GM23338 (cell line): Measurements from ENCODE around the gene SLC2A2. TPM values are rescaled to one million over a fixed set of nuclear protein-coding genes. Genes with fewer than 3 reads are reported as not detected.

Source experiments
- ATAC-seq: fragments of 200-7000 bp; cut with Tn5 transposase; 3 replicates; pipeline ENCODE4 v1.9.1; 2020
- DNase-seq: peaks from one replicate; pipeline ENCODE4 v3.0.0-alpha.2; 2015; ENCODE audit warnings: low spot score
- H2AFZ ChIP-seq: fragments of 200-600 bp; sonication (generic); 2 replicates; pipeline ENCODE4 v1.8.0; 2016; ENCODE audit warnings: antibody characterized with exemption, mild to moderate bottlenecking, moderate library complexity
- H3F3A ChIP-seq: fragments of 200-600 bp; sonication (generic); replicated peaks from 2 replicates; pipeline ENCODE4 v1.8.0; 2017; ENCODE audit warnings: antibody characterized with exemption, mixed run types, low read depth
- H3K27ac ChIP-seq: fragments of 200-600 bp; sonication (generic); 2 replicates; pipeline ENCODE4 v1.6.1; 2016; ENCODE audit warnings: low read depth
- H3K27me3 ChIP-seq: fragments of 200-600 bp; sonication (generic); 2 replicates; pipeline ENCODE4 v1.8.0; 2016; ENCODE audit warnings: mild to moderate bottlenecking, mixed run types, moderate library complexity; ENCODE audit not compliant: insufficient read depth
- H3K36me3 ChIP-seq: fragments of 200-600 bp; sonication (generic); 2 replicates; pipeline ENCODE4 v1.8.0; 2016; ENCODE audit warnings: mild to moderate bottlenecking; ENCODE audit not compliant: insufficient read depth
- H3K4me1 ChIP-seq: fragments of 200-600 bp; sonication (generic); 2 replicates; pipeline ENCODE4 v1.8.0; 2016; ENCODE audit warnings: mild to moderate bottlenecking, moderate library complexity; ENCODE audit not compliant: insufficient read depth
- H3K4me2 ChIP-seq: fragments of 200-600 bp; sonication (generic); 2 replicates; pipeline ENCODE4 v1.7.1; 2017; ENCODE audit warnings: mixed run types
- H3K4me3 ChIP-seq: fragments of 200-600 bp; sonication (generic); 2 replicates; pipeline ENCODE4 v1.6.1; 2016; ENCODE audit warnings: mixed run types
- H3K79me2 ChIP-seq: fragments of 200-600 bp; sonication (generic); replicated peaks from 2 replicates; pipeline ENCODE4 v1.8.0; 2017; ENCODE audit warnings: mild to moderate bottlenecking; ENCODE audit not compliant: insufficient read depth
- H3K9me2 ChIP-seq: fragments of 200-600 bp; sonication (generic); 2 replicates; pipeline ENCODE4 v1.8.0; 2017; ENCODE audit not compliant: insufficient read depth
- H4K20me1 ChIP-seq: fragments of 200-600 bp; sonication (generic); replicated peaks from 2 replicates; pipeline ENCODE4 v1.8.0; 2017; ENCODE audit warnings: mild to moderate bottlenecking; ENCODE audit not compliant: insufficient read depth
- H3K27ac Mint-ChIP-seq: 2 replicates; pipeline ENCODE4 v1.8.0; 2020; ENCODE audit warnings: inconsistent platforms, mild to moderate bottlenecking, moderate library complexity, mixed read lengths
- H3K27me3 Mint-ChIP-seq: 3 replicates; pipeline ENCODE4 v1.8.0; 2022; ENCODE audit warnings: low read depth, mild to moderate bottlenecking, moderate library complexity, mixed read lengths, inconsistent platforms; ENCODE audit not compliant: insufficient read depth, poor library complexity
- H3K36me3 Mint-ChIP-seq: 3 replicates; pipeline ENCODE4 v1.8.0; 2021; ENCODE audit warnings: low read depth, mild to moderate bottlenecking, inconsistent platforms, moderate library complexity, mixed read lengths
- H3K4me1 Mint-ChIP-seq: 3 replicates; pipeline ENCODE4 v1.8.0; 2020; ENCODE audit warnings: mild to moderate bottlenecking, inconsistent platforms, mixed read lengths
- H3K4me3 Mint-ChIP-seq: 3 replicates; pipeline ENCODE4 v1.8.0; 2021; ENCODE audit warnings: moderate library complexity, mild to moderate bottlenecking, inconsistent platforms, mixed read lengths
- H3K9me3 Mint-ChIP-seq: 3 replicates; pipeline ENCODE4 v1.8.0; 2020; ENCODE audit warnings: moderate library complexity, mild to moderate bottlenecking, inconsistent platforms, mixed read lengths
- EZH2 ChIP-seq: fragments of 200-600 bp; sonication (generic); IDR thresholded peaks from one replicate; pipeline ENCODE4 v1.8.0; 2017; ENCODE audit warnings: antibody characterized with exemption, mild to moderate bottlenecking, low read depth; ENCODE audit not compliant: unreplicated experiment
- EZH2phosphoT487 ChIP-seq: fragments of 200-600 bp; sonication (generic); IDR thresholded peaks from one replicate; pipeline ENCODE4 v1.8.1; 2018; ENCODE audit warnings: antibody characterized with exemption; ENCODE audit not compliant: unreplicated experiment
- ZNF114 ChIP-seq: fragments of 250-450 bp; sonication (Bioruptor Pico); IDR thresholded peaks from 2 replicates; pipeline ENCODE4 v1.5.0; 2020; ENCODE audit warnings: mild to moderate bottlenecking, moderate library complexity
- ZNF331 ChIP-seq: fragments of 250-450 bp; sonication (Bioruptor Pico); IDR thresholded peaks from 2 replicates; pipeline ENCODE4 v1.5.0; 2020; ENCODE audit warnings: low read depth, mild to moderate bottlenecking, moderate library complexity
- polyA plus RNA-seq: library from polyadenylated mRNA; unstranded; fragments of >200 nt; fragmentation: Nextera tagmentation; extraction: Ambion mirVana; gene quantifications from 2 replicates; pipeline ENCODE4 v1.2.1, GENCODE V29; 2016
- total RNA-seq: library from RNA; depleted of rRNA; stranded (reverse); fragments of >200 nt; shearing (Covaris generic); gene quantifications from 2 replicates; pipeline ENCODE4 v1.2.3, GENCODE V29; 2014
- TF ChIP-seq, protein P1 (sequence below), 2 experiments: fragments of 200-600 bp in 1 of 2; sonication (generic) in 1 of 2; conservative IDR thresholded peaks; 2 replicates each; pipeline versions ENCODE4 v1.5.1 to v1.6.1; 2016 to 2017; ENCODE audit warnings: antibody characterized with exemption in 2 of 2, low read depth in 2 of 2, mild to moderate bottlenecking in 2 of 2, moderate library complexity in 1 of 2
- TF ChIP-seq, protein P2 (sequence below): fragments of 250-450 bp; sonication (Bioruptor Pico); IDR thresholded peaks from 2 replicates; pipeline ENCODE4 v1.5.0; 2020; ENCODE audit warnings: mild to moderate bottlenecking, moderate library complexity

Gene SLC2A2
- total and polyA plus RNA-seq, 2 experiments from 2014 or later: not detected

DNA sequence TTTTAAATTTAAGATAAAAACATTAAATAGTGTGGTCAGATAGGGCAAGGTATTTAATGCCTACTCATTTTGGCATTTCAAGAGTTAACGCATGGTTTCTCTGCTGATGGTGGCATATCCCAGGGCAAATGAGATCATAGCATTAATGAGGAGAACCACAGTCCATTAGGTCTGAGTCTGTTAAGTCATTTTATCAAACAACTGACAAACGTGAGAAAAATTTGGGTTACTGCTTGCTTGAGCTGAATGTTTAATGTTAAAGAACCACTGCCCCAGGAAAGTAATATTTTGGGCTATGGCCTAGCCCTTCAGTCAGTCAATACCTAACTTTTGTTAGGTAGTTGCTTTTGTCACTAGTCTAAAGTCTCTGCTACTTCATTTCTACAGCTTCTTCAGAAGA lies 37.9 kb upstream of the SLC2A2 start:
- H3K27me3 ChIP-seq: no peaks in the 10 kb centered on the region
- no peak overlapping the region for H3K27ac ChIP-seq
- TF ChIP-seq EZH2 (no peak), ZNF331 (CRISPR knock-in tag) (no peak), EZH2phosphoT487 (no peak)
- TF ChIP-seq, protein P1, sequence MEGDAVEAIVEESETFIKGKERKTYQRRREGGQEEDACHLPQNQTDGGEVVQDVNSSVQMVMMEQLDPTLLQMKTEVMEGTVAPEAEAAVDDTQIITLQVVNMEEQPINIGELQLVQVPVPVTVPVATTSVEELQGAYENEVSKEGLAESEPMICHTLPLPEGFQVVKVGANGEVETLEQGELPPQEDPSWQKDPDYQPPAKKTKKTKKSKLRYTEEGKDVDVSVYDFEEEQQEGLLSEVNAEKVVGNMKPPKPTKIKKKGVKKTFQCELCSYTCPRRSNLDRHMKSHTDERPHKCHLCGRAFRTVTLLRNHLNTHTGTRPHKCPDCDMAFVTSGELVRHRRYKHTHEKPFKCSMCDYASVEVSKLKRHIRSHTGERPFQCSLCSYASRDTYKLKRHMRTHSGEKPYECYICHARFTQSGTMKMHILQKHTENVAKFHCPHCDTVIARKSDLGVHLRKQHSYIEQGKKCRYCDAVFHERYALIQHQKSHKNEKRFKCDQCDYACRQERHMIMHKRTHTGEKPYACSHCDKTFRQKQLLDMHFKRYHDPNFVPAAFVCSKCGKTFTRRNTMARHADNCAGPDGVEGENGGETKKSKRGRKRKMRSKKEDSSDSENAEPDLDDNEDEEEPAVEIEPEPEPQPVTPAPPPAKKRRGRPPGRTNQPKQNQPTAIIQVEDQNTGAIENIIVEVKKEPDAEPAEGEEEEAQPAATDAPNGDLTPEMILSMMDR (conservative IDR thresholded peaks at IDR 0.05; ENCODE audit: low read depth in 2 of 2): no peak
- DNase-seq: no peak
- H2AFZ ChIP-seq: no peak overlapping the region
- H4K20me1 ChIP-seq: no peaks in the 10 kb centered on the region
- Mint-ChIP-seq H3K4me3 (no peak overlapping the region), H3K36me3 (peaks cover 21% of the 10 kb centered on the region), H3K27me3 (peaks cover 8% of the 10 kb centered on the region), H3K9me3 (no peaks in the 10 kb centered on the region; the same call in 2 of the 3 replicates), H3K27ac (no peak overlapping the region), H3K4me1 (peaks cover 20% of the 10 kb centered on the region)
- H3K4me2 ChIP-seq: no peak overlapping the region
- no peaks in the 10 kb centered on the region for H3F3A ChIP-seq
- no peak overlapping the region for H3K4me3 ChIP-seq
- no peaks in the 10 kb centered on the region for H3K79me2 ChIP-seq
- H3K36me3 ChIP-seq: no peaks in the 10 kb centered on the region
- peaks cover 4% of the 10 kb centered on the region; the same call in 1 of the 2 replicates for H3K9me2 ChIP-seq
- no peak for ATAC-seq
- peaks cover 11% of the 10 kb centered on the region; the same call in 1 of the 2 replicates for H3K4me1 ChIP-seq

DNA sequence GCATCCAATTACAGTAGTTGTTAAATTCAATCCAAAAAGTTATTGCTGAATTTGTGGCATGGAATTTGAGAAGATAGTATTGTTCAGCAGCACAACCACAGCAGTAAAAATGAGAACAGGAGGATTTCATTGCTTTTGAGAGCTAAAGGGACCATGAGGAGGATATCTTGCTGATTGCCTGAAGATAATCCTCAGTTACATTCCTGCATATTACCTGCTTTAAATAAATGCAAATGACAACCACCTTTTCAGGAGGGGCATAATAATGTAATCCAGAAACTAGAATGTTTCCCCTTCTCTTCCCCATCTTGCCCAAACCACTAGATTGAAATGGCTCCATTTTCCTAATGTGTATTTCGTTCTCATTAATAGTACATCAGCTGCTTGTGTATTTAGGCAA lies 35.2 kb upstream of the SLC2A2 start:
- peaks cover 20% of the 10 kb centered on the region for H3K4me1 Mint-ChIP-seq
- H2AFZ ChIP-seq: no peak overlapping the region
- ATAC-seq: peak; percentile 81
- H3K79me2 ChIP-seq: no peaks in the 10 kb centered on the region
- peaks cover 11% of the 10 kb centered on the region; the same call in 1 of the 2 replicates for H3K4me1 ChIP-seq
- peaks cover 4% of the 10 kb centered on the region; the same call in 1 of the 2 replicates for H3K9me2 ChIP-seq
- TF ChIP-seq ZNF114 (CRISPR knock-in tag) (no peak), ZNF331 (CRISPR knock-in tag) (no peak)
- TF ChIP-seq, protein P2, sequence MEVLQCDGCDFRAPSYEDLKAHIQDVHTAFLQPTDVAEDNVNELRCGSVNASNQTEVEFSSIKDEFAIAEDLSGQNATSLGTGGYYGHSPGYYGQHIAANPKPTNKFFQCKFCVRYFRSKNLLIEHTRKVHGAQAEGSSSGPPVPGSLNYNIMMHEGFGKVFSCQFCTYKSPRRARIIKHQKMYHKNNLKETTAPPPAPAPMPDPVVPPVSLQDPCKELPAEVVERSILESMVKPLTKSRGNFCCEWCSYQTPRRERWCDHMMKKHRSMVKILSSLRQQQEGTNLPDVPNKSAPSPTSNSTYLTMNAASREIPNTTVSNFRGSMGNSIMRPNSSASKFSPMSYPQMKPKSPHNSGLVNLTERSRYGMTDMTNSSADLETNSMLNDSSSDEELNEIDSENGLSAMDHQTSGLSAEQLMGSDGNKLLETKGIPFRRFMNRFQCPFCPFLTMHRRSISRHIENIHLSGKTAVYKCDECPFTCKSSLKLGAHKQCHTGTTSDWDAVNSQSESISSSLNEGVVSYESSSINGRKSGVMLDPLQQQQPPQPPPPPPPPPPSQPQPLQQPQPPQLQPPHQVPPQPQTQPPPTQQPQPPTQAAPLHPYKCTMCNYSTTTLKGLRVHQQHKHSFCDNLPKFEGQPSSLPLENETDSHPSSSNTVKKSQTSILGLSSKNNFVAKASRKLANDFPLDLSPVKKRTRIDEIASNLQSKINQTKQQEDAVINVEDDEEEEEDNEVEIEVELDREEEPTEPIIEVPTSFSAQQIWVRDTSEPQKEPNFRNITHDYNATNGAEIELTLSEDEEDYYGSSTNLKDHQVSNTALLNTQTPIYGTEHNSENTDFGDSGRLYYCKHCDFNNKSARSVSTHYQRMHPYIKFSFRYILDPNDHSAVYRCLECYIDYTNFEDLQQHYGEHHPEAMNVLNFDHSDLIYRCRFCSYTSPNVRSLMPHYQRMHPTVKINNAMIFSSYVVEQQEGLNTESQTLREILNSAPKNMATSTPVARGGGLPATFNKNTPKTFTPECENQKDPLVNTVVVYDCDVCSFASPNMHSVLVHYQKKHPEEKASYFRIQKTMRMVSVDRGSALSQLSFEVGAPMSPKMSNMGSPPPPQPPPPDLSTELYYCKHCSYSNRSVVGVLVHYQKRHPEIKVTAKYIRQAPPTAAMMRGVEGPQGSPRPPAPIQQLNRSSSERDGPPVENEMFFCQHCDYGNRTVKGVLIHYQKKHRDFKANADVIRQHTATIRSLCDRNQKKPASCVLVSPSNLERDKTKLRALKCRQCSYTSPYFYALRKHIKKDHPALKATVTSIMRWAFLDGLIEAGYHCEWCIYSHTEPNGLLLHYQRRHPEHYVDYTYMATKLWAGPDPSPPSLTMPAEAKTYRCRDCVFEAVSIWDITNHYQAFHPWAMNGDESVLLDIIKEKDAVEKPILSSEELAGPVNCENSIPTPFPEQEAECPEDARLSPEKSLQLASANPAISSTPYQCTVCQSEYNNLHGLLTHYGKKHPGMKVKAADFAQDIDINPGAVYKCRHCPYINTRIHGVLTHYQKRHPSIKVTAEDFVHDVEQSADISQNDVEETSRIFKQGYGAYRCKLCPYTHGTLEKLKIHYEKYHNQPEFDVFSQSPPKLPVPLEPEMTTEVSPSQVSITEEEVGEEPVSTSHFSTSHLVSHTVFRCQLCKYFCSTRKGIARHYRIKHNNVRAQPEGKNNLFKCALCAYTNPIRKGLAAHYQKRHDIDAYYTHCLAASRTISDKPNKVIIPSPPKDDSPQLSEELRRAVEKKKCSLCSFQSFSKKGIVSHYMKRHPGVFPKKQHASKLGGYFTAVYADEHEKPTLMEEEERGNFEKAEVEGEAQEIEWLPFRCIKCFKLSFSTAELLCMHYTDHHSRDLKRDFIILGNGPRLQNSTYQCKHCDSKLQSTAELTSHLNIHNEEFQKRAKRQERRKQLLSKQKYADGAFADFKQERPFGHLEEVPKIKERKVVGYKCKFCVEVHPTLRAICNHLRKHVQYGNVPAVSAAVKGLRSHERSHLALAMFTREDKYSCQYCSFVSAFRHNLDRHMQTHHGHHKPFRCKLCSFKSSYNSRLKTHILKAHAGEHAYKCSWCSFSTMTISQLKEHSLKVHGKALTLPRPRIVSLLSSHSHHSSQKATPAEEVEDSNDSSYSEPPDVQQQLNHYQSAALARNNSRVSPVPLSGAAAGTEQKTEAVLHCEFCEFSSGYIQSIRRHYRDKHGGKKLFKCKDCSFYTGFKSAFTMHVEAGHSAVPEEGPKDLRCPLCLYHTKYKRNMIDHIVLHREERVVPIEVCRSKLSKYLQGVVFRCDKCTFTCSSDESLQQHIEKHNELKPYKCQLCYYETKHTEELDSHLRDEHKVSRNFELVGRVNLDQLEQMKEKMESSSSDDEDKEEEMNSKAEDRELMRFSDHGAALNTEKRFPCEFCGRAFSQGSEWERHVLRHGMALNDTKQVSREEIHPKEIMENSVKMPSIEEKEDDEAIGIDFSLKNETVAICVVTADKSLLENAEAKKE (CRISPR knock-in tag): 0 out of 2 replicates have a peak, but pooled peaks have one; percentile 13
- no peaks in the 10 kb centered on the region for H3K27me3 Mint-ChIP-seq
- H3K36me3 Mint-ChIP-seq: peaks cover 21% of the 10 kb centered on the region
- no peak overlapping the region for H3K4me2 ChIP-seq
- peak overlapping the region; percentile 60 for H3K27ac Mint-ChIP-seq
- H3K9me3 Mint-ChIP-seq: no peaks in the 10 kb centered on the region; the same call in 2 of the 3 replicates
- no peak overlapping the region for H3K27ac ChIP-seq
- DNase-seq: peak; percentile 42
- no peaks in the 10 kb centered on the region for H4K20me1 ChIP-seq
- H3K27me3 ChIP-seq: no peaks in the 10 kb centered on the region
- H3K4me3 ChIP-seq: no peak overlapping the region
- H3F3A ChIP-seq: no peaks in the 10 kb centered on the region
- no peak overlapping the region for H3K4me3 Mint-ChIP-seq
- no peaks in the 10 kb centered on the region for H3K36me3 ChIP-seq
